K562 (cell line): ENCODE measurements around the gene AJM1. TPM values are rescaled to one million over a fixed set of nuclear protein-coding genes. Genes with fewer than 3 reads are reported as not detected.

Experiments used
- BACH1 ChIP-seq: fragments of 200-800 bp; sonication (Bioruptor generic); IDR thresholded peaks from 2 replicates; pipeline ENCODE4 v1.6.1; 2016; ENCODE audit warnings: missing genetic modification characterization, missing compliant biosample characterization
- CBFA2T2 ChIP-seq: fragments of 450-650 bp; conservative IDR thresholded peaks from 2 replicates; pipeline ENCODE4 v1.6.1; 2017; ENCODE audit warnings: mild to moderate bottlenecking
- CHCHD3 ChIP-seq: fragments of 250-450 bp; sonication (Bioruptor Pico); IDR thresholded peaks from 2 replicates; pipeline ENCODE4 v2.1.2; 2022; ENCODE audit warnings: mild to moderate bottlenecking
- DPF2 ChIP-seq: fragments of 450-650 bp; IDR thresholded peaks from 2 replicates; pipeline ENCODE4 v1.6.1; 2016
- EHMT2 ChIP-seq: fragments of 450-650 bp; IDR thresholded peaks from 2 replicates; pipeline ENCODE4 v1.6.1; 2018; ENCODE audit warnings: antibody characterized with exemption
- ELF1 ChIP-seq: fragments of 200-800 bp; sonication (Bioruptor generic); IDR thresholded peaks from 2 replicates; pipeline ENCODE4 v1.6.1; 2016; ENCODE audit warnings: missing genetic modification characterization, missing compliant biosample characterization
- KLF6 ChIP-seq: fragments of 250-450 bp; sonication (Bioruptor Pico); IDR thresholded peaks from 2 replicates; pipeline ENCODE4 v1.4.0; 2020; ENCODE audit warnings: mild to moderate bottlenecking, moderate library complexity, borderline replicate concordance
- MAFK ChIP-seq: IDR thresholded peaks from 2 replicates; pipeline ENCODE4 v1.6.1; 2011; ENCODE audit warnings: low read length, improper control_type of control experiment
- MCM3 ChIP-seq: fragments of 450-650 bp; IDR thresholded peaks from 2 replicates; pipeline ENCODE4 v1.6.1; 2016
- MTA1 ChIP-seq: fragments of 450-650 bp; IDR thresholded peaks from 2 replicates; pipeline ENCODE4 v1.6.1; 2017; ENCODE audit warnings: borderline replicate concordance
- MTA2 ChIP-seq: fragments of 450-650 bp; IDR thresholded peaks from 2 replicates; pipeline ENCODE4 v1.6.1; 2016; ENCODE audit warnings: low read depth
- MYC ChIP-seq, 2 experiments: fragments of 250-450 bp in 1 of 2; sonication (Bioruptor Pico) in 1 of 2; IDR thresholded peaks; 2 replicates each; pipeline versions ENCODE4 v1.5.1 to v1.6.1; 2012 to 2021; ENCODE audit warnings: low read depth in 2 of 2, borderline replicate concordance in 1 of 2, improper control_type of control experiment in 1 of 2, low read length in 1 of 2, mild to moderate bottlenecking in 1 of 2, moderate library complexity in 1 of 2
- NFATC3 ChIP-seq: fragments of 450-650 bp; IDR thresholded peaks from 2 replicates; pipeline ENCODE4 v1.6.1; 2017; ENCODE audit warnings: mild to moderate bottlenecking
- ZNF764 ChIP-seq: fragments of 250-450 bp; sonication (Bioruptor Pico); IDR thresholded peaks from 2 replicates; pipeline ENCODE4 v1.4.0; 2020; ENCODE audit warnings: low read depth, mild to moderate bottlenecking, moderate library complexity
- polyA plus RNA-seq, 8 experiments: library from polyadenylated mRNA; depleted of rRNA in 4 of 8; stranded (reverse) in 5 of 8; unstranded in 3 of 8; fragments of >200 nt; fragmentation: Nextera tagmentation in 2 of 8; fragmentation: Illumina TruSeq in 1 of 8; extraction: Ambion mirVana in 2 of 8; extraction: Trizol in 1 of 8; gene quantifications; 2 replicates each; pipeline versions ENCODE4 v1.2.1 to v1.2.3, GENCODE V29; 2011 to 2014; ENCODE audit warnings: inconsistent platforms in 1 of 8, missing spikeins in 1 of 8
- total RNA-seq, 7 experiments: library from RNA; depleted of rRNA in 6 of 7; stranded (reverse); fragments of >200 nt in 6 of 7; fragmentation: Illumina TruSeq in 2 of 7; extraction: Trizol in 2 of 7; gene quantifications; 2 replicates each; pipeline versions ENCODE4 v1.2.1 to v1.2.3, GENCODE V29; 2011 to 2021; ENCODE audit warnings: low replicate concordance in 1 of 7
- TF ChIP-seq, protein P1 (sequence below): IDR thresholded peaks from 2 replicates; pipeline ENCODE4 v1.6.1; 2012; ENCODE audit warnings: low read depth, low read length, improper control_type of control experiment, borderline replicate concordance
- TF ChIP-seq, protein P2 (sequence below): fragments of 200-800 bp; sonication (Bioruptor generic); IDR thresholded peaks from 2 replicates; pipeline ENCODE4 v1.6.1; 2016; ENCODE audit warnings: missing genetic modification characterization, missing compliant biosample characterization
- TF ChIP-seq, protein P3 (sequence below): fragments of 250-450 bp; sonication (Bioruptor Pico); IDR thresholded peaks from 2 replicates; pipeline ENCODE4 v1.4.0; 2020; ENCODE audit warnings: mild to moderate bottlenecking, moderate library complexity
- TF ChIP-seq, protein P4 (sequence below): fragments of 450-650 bp; IDR thresholded peaks from 2 replicates; pipeline ENCODE4 v1.6.1; 2018; ENCODE audit not compliant: partially characterized antibody

AJM1 gene
- total and polyA plus RNA-seq, 9 of the 15 experiments (the other 6 are each of a cell fraction or from before 2014, with no cell fraction given), result 0.01 to 3.7 (median 0.65) TPM; not detected in 1

DNA sequence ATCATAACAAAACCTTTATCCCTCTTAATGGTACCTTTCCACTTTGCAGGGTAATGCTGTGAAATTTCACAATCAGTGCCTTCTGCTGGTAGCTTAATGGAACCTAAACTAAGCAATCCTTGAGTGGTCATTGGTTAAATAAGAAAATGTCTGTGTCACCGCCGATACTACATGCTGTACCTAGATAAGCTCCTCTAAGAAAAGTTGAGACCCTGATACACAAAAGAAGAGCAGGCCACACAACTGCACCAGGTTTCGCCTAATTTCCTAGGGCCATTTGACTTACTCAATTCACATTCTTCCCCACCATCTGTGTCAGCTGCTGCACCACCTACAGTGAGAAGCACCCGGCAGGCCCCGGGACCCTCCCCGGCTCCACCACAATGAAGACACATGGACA is 32.9 kb downstream of the AJM1 start (continued):
- TF ChIP-seq, protein P1, sequence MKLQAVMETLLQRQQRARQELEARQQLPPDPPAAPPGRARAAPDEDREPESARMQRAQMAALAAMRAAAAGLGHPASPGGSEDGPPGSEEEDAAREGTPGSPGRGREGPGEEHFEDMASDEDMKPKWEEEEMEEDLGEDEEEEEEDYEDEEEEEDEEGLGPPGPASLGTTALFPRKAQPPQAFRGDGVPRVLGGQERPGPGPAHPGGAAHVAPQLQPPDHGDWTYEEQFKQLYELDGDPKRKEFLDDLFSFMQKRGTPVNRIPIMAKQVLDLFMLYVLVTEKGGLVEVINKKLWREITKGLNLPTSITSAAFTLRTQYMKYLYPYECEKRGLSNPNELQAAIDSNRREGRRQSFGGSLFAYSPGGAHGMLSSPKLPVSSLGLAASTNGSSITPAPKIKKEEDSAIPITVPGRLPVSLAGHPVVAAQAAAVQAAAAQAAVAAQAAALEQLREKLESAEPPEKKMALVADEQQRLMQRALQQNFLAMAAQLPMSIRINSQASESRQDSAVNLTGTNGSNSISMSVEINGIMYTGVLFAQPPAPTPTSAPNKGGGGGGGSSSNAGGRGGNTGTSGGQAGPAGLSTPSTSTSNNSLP, result 0 out of 2 replicates have a peak, but pooled peaks have one; percentile 49
- TF ChIP-seq, protein P2, sequence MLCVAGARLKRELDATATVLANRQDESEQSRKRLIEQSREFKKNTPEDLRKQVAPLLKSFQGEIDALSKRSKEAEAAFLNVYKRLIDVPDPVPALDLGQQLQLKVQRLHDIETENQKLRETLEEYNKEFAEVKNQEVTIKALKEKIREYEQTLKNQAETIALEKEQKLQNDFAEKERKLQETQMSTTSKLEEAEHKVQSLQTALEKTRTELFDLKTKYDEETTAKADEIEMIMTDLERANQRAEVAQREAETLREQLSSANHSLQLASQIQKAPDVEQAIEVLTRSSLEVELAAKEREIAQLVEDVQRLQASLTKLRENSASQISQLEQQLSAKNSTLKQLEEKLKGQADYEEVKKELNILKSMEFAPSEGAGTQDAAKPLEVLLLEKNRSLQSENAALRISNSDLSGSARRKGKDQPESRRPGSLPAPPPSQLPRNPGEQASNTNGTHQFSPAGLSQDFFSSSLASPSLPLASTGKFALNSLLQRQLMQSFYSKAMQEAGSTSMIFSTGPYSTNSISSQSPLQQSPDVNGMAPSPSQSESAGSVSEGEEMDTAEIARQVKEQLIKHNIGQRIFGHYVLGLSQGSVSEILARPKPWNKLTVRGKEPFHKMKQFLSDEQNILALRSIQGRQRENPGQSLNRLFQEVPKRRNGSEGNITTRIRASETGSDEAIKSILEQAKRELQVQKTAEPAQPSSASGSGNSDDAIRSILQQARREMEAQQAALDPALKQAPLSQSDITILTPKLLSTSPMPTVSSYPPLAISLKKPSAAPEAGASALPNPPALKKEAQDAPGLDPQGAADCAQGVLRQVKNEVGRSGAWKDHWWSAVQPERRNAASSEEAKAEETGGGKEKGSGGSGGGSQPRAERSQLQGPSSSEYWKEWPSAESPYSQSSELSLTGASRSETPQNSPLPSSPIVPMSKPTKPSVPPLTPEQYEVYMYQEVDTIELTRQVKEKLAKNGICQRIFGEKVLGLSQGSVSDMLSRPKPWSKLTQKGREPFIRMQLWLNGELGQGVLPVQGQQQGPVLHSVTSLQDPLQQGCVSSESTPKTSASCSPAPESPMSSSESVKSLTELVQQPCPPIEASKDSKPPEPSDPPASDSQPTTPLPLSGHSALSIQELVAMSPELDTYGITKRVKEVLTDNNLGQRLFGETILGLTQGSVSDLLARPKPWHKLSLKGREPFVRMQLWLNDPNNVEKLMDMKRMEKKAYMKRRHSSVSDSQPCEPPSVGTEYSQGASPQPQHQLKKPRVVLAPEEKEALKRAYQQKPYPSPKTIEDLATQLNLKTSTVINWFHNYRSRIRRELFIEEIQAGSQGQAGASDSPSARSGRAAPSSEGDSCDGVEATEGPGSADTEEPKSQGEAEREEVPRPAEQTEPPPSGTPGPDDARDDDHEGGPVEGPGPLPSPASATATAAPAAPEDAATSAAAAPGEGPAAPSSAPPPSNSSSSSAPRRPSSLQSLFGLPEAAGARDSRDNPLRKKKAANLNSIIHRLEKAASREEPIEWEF (CRISPR knock-in tag), result no peak
- TF ChIP-seq KLF6 (CRISPR knock-in tag) (no peak), ZNF764 (CRISPR knock-in tag) (no peak), EHMT2 (peak; percentile 71), CHCHD3 (CRISPR knock-in tag) (no peak), MAFK (peak; percentile 47), CBFA2T2 (peak; percentile 85), DPF2 (peak; percentile 83), MTA1 (no peak), ELF1 (no peak), BACH1 (tag) (no peak), NFATC3 (no peak), MTA2 (peak; percentile 61; the same call in 1 of the 2 replicates), MCM3 (no peak), MYC (IDR thresholded peaks at IDR 0.05; ENCODE audit: low read depth, low read length) (peak; percentile 11; the same call in 1 of the 2 replicates), MYC (CRISPR knock-in tag; IDR thresholded peaks at IDR 0.05; ENCODE audit: borderline replicate concordance, low read depth) (no peak)
- TF ChIP-seq, protein P3, sequence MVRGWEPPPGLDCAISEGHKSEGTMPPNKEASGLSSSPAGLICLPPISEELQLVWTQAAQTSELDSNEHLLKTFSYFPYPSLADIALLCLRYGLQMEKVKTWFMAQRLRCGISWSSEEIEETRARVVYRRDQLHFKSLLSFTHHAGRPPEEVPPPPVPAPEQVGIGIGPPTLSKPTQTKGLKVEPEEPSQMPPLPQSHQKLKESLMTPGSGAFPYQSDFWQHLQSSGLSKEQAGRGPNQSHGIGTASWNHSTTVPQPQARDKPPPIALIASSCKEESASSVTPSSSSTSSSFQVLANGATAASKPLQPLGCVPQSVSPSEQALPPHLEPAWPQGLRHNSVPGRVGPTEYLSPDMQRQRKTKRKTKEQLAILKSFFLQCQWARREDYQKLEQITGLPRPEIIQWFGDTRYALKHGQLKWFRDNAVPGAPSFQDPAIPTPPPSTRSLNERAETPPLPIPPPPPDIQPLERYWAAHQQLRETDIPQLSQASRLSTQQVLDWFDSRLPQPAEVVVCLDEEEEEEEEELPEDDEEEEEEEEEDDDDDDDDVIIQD, result no peak
- TF ChIP-seq, protein P4, sequence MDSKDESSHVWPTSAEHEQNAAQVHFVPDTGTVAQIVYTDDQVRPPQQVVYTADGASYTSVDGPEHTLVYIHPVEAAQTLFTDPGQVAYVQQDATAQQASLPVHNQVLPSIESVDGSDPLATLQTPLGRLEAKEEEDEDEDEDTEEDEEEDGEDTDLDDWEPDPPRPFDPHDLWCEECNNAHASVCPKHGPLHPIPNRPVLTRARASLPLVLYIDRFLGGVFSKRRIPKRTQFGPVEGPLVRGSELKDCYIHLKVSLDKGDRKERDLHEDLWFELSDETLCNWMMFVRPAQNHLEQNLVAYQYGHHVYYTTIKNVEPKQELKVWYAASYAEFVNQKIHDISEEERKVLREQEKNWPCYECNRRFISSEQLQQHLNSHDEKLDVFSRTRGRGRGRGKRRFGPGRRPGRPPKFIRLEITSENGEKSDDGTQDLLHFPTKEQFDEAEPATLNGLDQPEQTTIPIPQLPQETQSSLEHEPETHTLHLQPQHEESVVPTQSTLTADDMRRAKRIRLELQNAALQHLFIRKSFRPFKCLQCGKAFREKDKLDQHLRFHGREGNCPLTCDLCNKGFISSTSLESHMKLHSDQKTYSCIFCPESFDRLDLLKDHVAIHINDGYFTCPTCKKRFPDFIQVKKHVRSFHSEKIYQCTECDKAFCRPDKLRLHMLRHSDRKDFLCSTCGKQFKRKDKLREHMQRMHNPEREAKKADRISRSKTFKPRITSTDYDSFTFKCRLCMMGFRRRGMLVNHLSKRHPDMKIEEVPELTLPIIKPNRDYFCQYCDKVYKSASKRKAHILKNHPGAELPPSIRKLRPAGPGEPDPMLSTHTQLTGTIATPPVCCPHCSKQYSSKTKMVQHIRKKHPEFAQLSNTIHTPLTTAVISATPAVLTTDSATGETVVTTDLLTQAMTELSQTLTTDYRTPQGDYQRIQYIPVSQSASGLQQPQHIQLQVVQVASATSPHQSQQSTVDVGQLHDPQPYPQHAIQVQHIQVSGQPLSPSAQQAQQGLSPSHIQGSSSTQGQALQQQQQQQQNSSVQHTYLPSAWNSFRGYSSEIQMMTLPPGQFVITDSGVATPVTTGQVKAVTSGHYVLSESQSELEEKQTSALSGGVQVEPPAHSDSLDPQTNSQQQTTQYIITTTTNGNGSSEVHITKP, result no peak
